Astrocyte (in vitro differentiated cells and primary cell): ENCODE results near the gene SRCIN1. TPM values are rescaled to one million over a fixed set of nuclear protein-coding genes. Genes with fewer than 3 reads are reported as not detected.
"Not testable (repeated sequence)": the region's sequence is repeated elsewhere in the genome, so short reads cannot be mapped to it uniquely, and the experiment has no call there.

Source experiments
- DNase-seq: peaks from one replicate; pipeline ENCODE4 v3.0.0-alpha.2; 2010; ENCODE audit warnings: low read depth
- FAIRE-seq: peaks from 2 replicates; lab custom pipeline; 2011; peaks lifted over from hg19 to GRCh38; lab: Jason Lieb, UNC
- H2AFZ ChIP-seq: 2 replicates; pipeline ENCODE4 v1.6.0; 2012; ENCODE audit warnings: low read depth, low read length, inconsistent platforms
- H3K27ac ChIP-seq: 2 replicates; pipeline ENCODE4 v1.5.1; 2011; ENCODE audit warnings: low read depth, low read length, inconsistent platforms
- H3K27me3 ChIP-seq: 2 replicates; pipeline ENCODE4 v1.6.0; 2011; ENCODE audit warnings: low read length, inconsistent platforms; ENCODE audit not compliant: insufficient read depth
- H3K36me3 ChIP-seq: 2 replicates; pipeline ENCODE4 v1.5.1; 2011; ENCODE audit warnings: low read length, inconsistent platforms; ENCODE audit not compliant: insufficient read depth
- H3K4me1 ChIP-seq: 2 replicates; pipeline ENCODE4 v1.5.1; 2011; ENCODE audit warnings: low read length, inconsistent platforms; ENCODE audit not compliant: insufficient read depth
- H3K4me2 ChIP-seq: 2 replicates; pipeline ENCODE4 v1.6.0; 2012; ENCODE audit warnings: low read length, inconsistent platforms
- H3K4me3 ChIP-seq: 2 replicates; pipeline ENCODE4 v1.5.1; 2011; ENCODE audit warnings: low read depth, mild to moderate bottlenecking, low read length, inconsistent platforms; ENCODE audit not compliant: insufficient read depth
- H3K79me2 ChIP-seq: 2 replicates; pipeline ENCODE4 v1.6.0; 2012; ENCODE audit warnings: mild to moderate bottlenecking, low read length, inconsistent platforms; ENCODE audit not compliant: insufficient read depth
- H3K9ac ChIP-seq: 2 replicates; pipeline ENCODE4 v1.6.0; 2012; ENCODE audit warnings: mild to moderate bottlenecking, low read length, inconsistent platforms
- H3K9me3 ChIP-seq: 2 replicates; pipeline ENCODE4 v1.5.1; 2012; ENCODE audit warnings: low read depth, mild to moderate bottlenecking, low read length, inconsistent platforms; ENCODE audit not compliant: insufficient read depth
- H4K20me1 ChIP-seq: 2 replicates; pipeline ENCODE4 v1.6.0; 2012; ENCODE audit warnings: low read length, inconsistent platforms; ENCODE audit not compliant: insufficient read depth
- H3K27ac Mint-ChIP-seq: one replicate; pipeline ENCODE4 v1.8.0; 2021; ENCODE audit warnings: mild to moderate bottlenecking, mixed read lengths; ENCODE audit not compliant: unreplicated experiment
- H3K27me3 Mint-ChIP-seq: one replicate; pipeline ENCODE4 v1.8.0; 2021; ENCODE audit warnings: low read depth, mixed read lengths; ENCODE audit not compliant: unreplicated experiment
- H3K36me3 Mint-ChIP-seq: one replicate; pipeline ENCODE4 v1.8.0; 2021; ENCODE audit warnings: low read depth, mixed read lengths; ENCODE audit not compliant: unreplicated experiment
- H3K4me1 Mint-ChIP-seq: one replicate; pipeline ENCODE4 v1.8.0; 2021; ENCODE audit warnings: low read depth, mixed read lengths; ENCODE audit not compliant: unreplicated experiment
- H3K4me3 Mint-ChIP-seq: one replicate; pipeline ENCODE4 v1.8.0; 2021; ENCODE audit warnings: mild to moderate bottlenecking, moderate library complexity, mixed read lengths; ENCODE audit not compliant: unreplicated experiment
- H3K9me3 Mint-ChIP-seq: one replicate; pipeline ENCODE4 v1.8.0; 2021; ENCODE audit warnings: mild to moderate bottlenecking, mixed read lengths; ENCODE audit not compliant: unreplicated experiment
- CTCF ChIP-seq: IDR thresholded peaks from 2 replicates; pipeline ENCODE4 v1.5.1; 2011; ENCODE audit warnings: low read depth, mild to moderate bottlenecking, inconsistent platforms, low read length, moderate library complexity; ENCODE audit not compliant: insufficient read depth
- EZH2 ChIP-seq: IDR thresholded peaks from 2 replicates; pipeline ENCODE4 v1.6.1; 2012; ENCODE audit warnings: mild to moderate bottlenecking, low read length, inconsistent platforms; ENCODE audit not compliant: insufficient read depth
- total RNA-seq: library from RNA; stranded (reverse); gene quantifications from 2 replicates; pipeline ENCODE4 v1.2.1, GENCODE V29; 2021

Gene SRCIN1
- total RNA-seq, 1 donor from 2014 or later = 1.5 TPM

GRCh38 chr17:38498353-38498752 is 107.4 kb downstream of the SRCIN1 start:
- Histone ChIP-seq H3K4me3 (no peak overlapping the region), H3K4me1 (no peaks in the 10 kb centered on the region), H2AFZ (no peak overlapping the region), H3K27ac (no peak overlapping the region), H4K20me1 (peaks cover 13% of the 10 kb centered on the region), H3K4me2 (no peak overlapping the region), H3K9me3 (no peaks in the 10 kb centered on the region), H3K36me3 (peaks cover 18% of the 10 kb centered on the region), H3K9ac (no peak overlapping the region), H3K27me3 (no peaks in the 10 kb centered on the region), H3K79me2 (peaks cover 6% of the 10 kb centered on the region)
- Mint-ChIP-seq H3K27ac (no peak overlapping the region), H3K36me3 (peaks cover 27% of the 10 kb centered on the region), H3K27me3 (no peaks in the 10 kb centered on the region), H3K9me3 (peaks cover 2% of the 10 kb centered on the region), H3K4me1 (no peaks in the 10 kb centered on the region), H3K4me3 (no peak overlapping the region)
- no peak for TF ChIP-seq EZH2
- no peak for TF ChIP-seq CTCF
- DNase-seq (no peak), FAIRE-seq (no peak)

- H3K4me2 ChIP-seq, H3K4me3 ChIP-seq, H3K4me3 Mint-ChIP-seq, H3K27ac Mint-ChIP-seq, H3K27ac ChIP-seq, H3K9me3 Mint-ChIP-seq, H3K27me3 Mint-ChIP-seq, H3K4me1 ChIP-seq, H3K27me3 ChIP-seq, H3K9me3 ChIP-seq, FAIRE-seq, H3K9ac ChIP-seq, H3K4me1 Mint-ChIP-seq, DNase-seq, H2AFZ ChIP-seq, H3K79me2 ChIP-seq: not testable (repeated sequence)
- Histone ChIP-seq H4K20me1 (peaks cover 12% of the 10 kb centered on the region), H3K36me3 (peaks cover 18% of the 10 kb centered on the region)
- peaks cover 27% of the 10 kb centered on the region for H3K36me3 Mint-ChIP-seq
Measured at GRCh38 chr17:38497656-38498055, 108.1 kb downstream of the SRCIN1 start.

GRCh38 chr17:38494152-38494551 is 111.6 kb downstream of the SRCIN1 start:
- not testable (repeated sequence) for H3K27me3 Mint-ChIP-seq, H3K9ac ChIP-seq, H3K9me3 ChIP-seq, H3K4me2 ChIP-seq, H3K4me1 ChIP-seq, H3K27ac Mint-ChIP-seq, H3K4me3 Mint-ChIP-seq, H3K9me3 Mint-ChIP-seq, H3K4me3 ChIP-seq, H3K27me3 ChIP-seq, H3K4me1 Mint-ChIP-seq, DNase-seq, FAIRE-seq, H3K27ac ChIP-seq, H2AFZ ChIP-seq
- H3K36me3 Mint-ChIP-seq = peaks cover 29% of the 10 kb centered on the region
- Histone ChIP-seq H3K36me3 (peaks cover 17% of the 10 kb centered on the region), H4K20me1 (peaks cover 19% of the 10 kb centered on the region), H3K79me2 (peaks cover 11% of the 10 kb centered on the region)
